GM21737 (cell line): ENCODE results near the gene MPPE1.
"Not testable (repeated sequence)": the region's sequence is repeated elsewhere in the genome, so short reads cannot be mapped to it uniquely, and the experiment has no call there.

Source experiments
- ATAC-seq: cut with Tn5 transposase; IDR thresholded peaks from one replicate; pipeline ENCODE4 v1.9.1; 2021; ENCODE audit warnings: mild to moderate bottlenecking, moderate library complexity; ENCODE audit not compliant: unreplicated experiment

MPPE1 gene

DNA sequence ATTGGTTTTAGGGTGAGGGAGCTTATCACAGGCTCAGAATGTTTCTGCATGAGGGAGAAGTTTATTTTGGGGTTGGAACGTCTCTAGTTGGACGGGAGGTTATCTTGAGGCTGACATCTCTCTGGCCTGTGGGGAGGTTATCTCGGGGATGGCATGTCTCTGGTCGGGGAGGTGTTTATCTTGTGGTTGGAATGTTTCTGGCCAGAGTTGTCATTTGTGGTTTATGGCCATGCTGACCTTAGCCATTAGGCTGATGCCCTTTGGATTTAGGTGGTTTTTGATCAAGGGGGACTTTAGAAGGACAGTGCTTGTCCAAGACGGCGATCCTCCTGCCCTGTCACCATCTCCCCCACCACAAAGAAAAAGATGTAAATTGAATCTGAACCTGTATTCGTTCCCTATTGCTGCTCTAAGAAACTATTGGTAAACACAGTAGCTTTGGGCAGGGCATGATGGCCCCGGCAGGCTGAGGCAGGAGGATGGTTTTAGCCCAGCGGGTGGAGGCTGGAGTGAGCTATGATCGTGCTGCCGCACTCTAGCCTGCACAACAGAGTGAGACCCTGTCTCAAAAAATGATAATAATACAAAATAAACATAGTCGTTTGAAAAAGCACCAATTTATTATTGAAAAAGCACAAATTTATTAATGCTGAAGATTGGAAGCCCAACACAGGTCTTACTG is 17.8 kb upstream of the MPPE1 start:
- ATAC-seq = no peak

DNA sequence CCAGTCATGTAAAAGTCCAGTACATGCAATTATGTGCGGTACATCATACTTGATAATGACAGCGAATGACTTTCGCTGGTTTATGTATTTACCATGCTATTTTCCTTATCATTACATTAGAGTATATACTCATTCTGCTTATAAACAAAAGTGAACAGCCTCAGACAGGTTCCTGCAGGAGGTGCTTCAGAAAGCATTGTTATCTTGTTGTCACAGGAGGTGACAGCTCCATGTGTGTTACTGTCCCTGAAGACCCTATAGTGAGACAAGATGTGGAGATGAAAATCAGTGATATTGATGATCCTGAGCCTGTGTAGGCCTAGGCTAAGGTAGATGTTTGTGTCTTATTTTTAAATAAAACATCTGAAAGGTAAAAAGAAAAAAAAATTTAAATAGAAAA is 15.3 kb upstream of the MPPE1 start:
- no peak for ATAC-seq

DNA sequence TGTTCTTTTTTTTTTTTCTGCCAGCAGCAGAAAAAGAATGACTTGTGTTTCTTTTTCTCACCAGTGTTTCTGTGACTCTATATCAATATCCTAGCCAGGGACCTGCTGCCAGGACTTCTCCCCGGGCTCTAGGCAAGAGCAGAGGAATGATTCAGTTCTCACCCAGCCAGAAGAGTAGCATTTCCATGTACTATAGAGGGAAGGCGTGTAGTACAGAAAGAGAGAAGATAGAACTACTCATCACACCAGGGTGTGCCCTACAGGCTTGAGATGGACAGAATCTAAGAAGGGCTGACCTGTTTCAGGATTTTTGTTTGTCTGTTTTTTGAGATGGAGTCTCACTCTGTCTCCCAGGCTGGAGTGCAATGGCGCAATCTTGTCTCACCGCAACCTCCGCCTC is 11.4 kb upstream of the MPPE1 start:
- ATAC-seq = not testable (repeated sequence)

DNA sequence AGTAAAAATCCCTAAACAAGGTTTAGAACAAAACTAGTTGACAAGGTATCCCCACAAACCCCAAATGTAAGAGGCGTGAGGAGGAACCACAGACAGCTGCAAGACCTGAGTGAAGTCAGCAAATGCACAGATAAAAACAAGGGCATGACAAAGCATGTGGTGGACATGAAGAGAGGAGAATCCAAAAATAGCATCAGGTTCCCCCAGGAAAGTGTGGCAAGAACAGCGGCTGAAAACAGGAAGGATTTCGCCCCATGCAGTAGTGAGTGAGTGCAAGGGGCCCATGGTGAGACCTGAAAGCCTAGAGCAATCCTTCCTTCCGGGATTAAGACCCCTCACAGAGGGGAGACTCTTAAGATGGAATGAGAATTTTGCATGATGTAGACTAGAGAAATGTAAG is 8.8 kb upstream of the MPPE1 start:
- not testable (repeated sequence) for ATAC-seq

DNA sequence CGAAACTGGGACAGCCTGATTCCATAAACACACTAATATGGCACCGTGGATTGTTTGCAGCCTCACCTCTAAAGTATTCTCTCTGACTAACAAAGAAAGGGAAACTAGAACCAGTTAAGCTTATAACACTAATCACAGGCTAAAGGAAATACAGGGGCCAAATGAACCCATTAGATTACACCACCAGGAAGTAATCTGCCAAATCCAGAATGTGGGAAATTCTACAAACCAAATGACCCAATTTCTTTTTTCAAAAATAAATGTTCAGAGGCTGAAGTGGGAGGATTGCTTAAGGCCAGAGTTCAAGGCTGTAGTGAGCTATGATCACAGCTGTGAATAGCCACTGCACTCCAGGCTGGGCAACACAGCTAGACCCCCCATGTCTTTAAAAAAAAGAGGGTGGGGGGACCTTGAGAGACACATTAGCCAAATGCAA is 1.5 kb upstream of the MPPE1 start:
- ATAC-seq = no peak

DNA sequence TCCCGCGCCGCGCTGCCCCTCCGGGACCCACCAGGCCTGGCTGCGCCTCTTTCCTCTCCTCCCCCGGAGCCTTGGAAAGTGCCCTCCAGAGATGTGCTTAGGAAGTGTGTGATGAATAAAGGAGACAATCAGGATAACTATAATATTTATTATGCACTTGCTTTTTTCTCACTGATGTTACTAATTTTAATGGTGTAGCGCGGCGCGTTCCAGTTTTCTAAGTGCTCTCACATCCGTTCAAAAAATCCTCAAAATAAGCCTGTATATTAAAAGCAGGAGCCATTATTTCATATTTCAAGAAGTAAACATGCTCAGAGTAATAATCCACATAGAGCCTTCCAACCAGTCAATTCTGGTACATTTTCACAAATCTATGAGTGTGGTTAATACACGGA is 941 bp upstream of the MPPE1 start:
- ATAC-seq = no peak

DNA sequence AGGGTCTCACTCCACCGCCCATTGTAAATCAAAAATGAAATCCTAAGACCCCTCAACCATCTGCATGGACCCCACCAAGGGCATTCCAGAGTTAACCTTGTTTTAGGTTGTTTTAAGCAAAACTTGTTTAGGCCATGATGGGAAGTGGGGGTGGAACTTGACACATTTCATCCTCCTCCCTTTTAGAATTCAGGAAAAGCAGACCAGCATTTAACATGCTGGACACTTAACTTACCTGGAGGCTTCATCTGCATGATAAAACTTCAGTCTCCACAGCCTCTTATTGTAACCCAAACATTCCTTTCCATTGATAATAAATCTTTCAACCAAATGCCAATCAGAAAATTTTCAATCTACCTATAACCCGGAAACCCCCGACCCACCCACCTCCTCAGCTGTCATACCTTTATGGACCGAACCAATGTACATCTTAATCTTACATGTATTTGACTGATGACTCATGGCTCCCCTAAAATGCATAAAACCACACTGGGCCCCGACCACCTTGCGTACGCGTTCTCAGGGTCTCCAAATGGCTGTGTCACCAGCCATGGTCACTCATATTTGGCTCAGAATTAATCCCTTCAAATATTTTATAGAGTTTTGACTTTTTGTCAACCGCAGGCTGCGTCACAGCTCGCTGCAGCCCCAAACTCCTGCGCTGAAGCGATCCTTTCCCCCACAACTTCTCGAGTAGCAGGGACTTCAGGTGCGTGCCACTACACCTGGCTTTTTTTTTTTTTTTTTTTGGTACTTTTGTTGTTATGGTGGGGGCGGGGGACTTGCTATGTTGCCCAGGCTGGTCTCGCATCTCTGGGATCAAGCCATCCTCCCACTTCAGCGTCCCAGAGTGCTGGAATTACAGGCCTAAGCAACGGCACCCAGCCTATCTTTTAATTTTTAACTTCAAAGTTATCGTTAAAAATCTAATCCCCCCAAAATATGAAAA is 917 bp downstream of the MPPE1 start:
- ATAC-seq = no peak

DNA sequence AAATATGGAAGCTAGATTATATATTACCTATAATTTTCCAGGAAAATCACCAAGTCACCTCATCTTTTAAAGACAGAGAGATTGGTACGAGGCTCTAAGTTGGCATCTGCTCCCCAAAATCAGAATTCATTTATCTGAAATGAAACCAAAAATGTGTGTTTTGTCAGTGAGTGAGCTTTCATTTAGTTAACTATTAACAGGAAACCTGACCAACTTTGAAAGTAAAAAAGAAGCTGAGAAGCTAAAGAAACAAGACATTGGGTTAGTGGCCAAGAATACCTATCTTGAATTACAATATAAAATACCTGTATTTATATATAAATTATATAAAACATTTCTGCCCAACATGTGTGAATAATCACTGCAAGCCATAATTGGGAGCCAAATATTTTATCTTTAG is 1.9 kb downstream of the MPPE1 start:
- ATAC-seq = no peak

DNA sequence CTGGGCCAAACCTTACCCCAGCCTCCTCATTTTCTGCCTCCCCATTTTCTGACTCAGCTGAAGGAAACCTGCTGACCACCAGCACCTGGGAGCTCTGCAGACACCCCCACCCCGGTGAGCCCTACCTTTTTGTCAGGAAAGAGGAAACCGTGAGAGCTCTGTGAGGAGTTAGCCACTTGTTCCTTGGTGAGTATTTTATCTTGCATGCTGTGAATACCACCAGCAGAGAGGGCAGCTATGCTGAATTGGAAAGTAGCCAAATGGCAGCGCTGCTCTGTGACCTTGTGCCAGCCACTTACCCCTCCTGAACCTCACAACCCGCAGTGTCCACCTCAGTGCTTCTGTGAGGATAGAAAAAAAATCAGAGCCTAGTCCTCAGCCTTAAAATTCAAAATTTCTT is 2.5 kb downstream of the MPPE1 start:
- ATAC-seq = no peak

DNA sequence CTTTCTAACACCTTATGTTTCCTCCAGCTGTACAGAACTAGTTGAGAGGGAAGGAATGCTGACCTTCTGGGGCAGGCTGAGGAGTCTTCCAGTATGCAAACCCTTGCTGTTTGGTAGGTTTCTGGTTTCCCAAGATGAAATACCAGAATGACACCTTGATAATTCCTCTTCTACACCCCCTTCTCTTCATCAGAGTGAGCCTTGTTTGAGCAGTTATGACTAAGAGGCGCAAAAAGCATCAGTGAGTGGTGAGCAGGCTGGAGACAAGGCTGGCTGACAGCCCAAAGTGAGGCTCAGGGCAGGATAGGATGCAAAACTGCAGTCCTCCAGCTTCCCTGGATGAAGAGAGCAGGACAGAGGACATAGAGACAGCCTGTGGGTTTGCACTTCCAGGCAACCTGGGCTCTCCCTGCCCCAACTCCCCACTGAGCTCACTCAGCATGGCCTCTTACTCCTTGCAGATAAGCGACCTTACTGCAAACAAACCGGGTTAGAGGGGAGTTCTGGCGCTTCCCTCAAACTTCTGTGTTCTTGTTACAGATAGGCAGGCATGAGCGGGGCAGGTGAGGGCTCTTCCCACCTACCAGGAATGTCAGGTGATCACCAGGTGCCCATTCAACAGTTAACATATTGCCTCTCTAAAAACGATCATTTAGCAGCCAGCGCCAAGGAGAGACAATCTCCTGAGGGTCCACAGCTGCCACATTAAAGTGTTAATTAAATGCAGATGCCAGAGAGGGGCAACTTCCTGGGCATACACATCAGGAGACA is 5.4 kb downstream of the MPPE1 start:
- no peak for ATAC-seq

DNA sequence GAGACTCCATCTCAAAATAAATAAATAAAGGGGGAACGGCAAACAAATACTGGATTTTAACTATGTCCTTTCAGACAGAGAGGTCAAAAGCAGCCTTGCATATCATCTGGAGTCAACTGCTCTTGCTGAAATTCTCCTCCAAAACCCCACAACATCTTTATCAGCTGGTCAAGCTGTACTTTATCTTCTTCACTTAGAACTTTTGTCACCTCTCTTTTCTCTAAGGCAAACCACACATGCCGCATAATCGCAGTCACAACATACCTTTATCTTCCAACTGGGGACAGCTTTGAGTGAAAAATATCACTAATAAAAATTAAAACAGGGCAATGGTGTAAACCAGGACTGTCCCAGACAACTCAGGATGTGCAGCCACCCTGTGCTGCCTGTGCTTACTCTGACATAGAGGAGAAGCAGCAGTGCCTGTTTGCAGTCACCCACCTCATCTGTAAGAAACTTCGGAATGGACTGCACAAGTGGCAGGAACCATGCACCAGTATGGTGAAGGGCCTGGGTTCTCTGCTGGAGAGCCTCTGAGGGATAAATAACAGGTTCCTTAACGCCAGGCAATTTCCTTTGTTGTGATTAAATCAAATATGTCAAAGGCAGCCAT is 6.2 kb downstream of the MPPE1 start:
- no peak for ATAC-seq

DNA sequence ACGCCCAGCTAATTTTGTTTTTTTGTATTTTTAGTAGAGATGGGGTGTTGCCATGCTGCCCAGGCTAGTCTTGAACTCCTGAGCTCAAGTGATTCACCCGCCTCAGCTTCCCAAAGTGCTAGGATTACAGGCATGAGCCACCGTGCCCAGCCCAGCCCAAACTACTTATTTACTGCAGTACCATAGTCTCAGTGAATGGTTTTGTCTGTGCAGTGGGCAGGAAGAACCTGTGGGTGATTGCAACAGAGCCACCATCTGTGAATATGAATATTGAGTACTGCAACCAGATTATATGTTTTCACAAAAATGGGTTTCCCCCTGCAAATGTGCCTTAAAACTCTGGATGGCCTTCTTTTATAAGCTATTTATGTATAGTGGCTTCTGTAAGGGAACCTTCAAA is 9.1 kb downstream of the MPPE1 start:
- no peak for ATAC-seq

DNA sequence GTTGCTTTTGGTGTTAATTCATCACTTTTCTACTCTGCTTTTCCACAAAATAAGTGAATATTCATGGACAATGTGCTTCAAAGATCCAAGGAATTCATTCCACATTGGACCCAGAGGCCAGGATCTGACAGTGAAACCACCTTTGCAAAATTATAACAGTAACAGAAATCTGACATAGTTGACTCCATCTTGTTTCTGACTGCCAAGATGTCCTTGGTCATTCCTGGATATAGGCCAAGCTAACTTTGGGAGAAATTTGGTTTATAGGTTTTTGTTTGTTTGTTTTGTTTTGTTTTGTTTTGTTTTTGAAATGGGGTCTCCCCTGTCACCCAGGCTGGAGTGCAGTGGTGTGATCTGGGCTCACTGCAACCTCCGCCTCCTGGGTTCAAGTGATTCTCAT is 10.3 kb downstream of the MPPE1 start:
- ATAC-seq = no peak

DNA sequence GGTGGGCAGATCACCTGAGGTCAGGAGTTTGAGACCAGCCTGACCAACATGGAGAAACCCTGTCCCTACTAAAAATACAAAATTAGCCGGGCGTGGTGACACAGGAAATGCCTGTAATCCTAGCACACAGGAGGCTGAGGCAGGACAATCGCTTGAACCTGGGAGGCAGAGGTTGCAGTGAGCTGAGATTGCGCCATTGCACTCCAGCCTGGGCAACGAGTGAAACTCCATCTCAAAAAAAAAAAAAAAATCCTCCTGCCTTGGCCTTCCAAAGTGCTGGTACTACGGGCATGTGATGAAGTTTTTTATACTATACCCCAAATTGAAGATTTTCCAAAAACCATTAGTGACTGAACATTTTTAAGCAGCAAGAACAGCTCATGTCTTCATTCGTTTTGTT is 15.7 kb downstream of the MPPE1 start:
- ATAC-seq = not testable (repeated sequence)

DNA sequence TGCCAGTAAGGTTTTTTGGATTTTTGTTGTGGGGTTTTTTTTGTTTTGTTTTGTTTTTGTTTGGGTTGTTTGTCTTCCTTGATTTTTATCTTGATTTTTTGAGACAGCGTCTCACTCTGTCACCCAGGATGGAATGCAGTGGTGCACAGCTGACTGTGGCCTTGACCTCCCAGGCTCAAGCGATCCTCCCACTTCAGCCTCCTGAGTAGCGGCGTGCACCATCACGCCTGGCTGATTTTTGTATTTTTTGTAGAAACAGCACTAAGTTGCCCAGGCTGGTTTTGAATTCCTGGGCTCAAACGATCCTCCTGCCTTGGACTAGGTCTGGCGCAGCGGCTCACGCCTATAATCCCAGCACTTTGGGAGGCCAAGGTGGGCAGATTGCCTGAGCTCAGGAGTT is 16.4 kb downstream of the MPPE1 start:
- no peak for ATAC-seq

DNA sequence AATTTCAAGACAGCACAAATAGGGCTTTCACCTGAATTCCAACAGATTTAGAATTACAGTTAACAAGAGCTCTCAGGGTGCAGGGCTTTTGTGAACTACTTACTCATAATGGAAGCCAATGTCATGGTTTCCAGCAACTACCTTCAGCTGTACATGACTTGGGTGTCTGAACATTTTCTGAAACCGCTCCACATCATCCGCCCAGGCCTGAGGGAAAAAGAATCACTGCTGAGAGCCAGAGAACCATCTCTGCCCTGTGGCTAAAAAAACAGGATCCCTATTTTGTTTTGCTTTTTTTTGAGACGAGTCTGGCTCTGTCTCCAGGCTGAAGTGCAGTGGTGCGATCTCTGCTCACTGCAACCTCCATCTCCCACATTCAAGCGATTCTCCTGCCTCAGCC is 18.8 kb downstream of the MPPE1 start:
- ATAC-seq = no peak

DNA sequence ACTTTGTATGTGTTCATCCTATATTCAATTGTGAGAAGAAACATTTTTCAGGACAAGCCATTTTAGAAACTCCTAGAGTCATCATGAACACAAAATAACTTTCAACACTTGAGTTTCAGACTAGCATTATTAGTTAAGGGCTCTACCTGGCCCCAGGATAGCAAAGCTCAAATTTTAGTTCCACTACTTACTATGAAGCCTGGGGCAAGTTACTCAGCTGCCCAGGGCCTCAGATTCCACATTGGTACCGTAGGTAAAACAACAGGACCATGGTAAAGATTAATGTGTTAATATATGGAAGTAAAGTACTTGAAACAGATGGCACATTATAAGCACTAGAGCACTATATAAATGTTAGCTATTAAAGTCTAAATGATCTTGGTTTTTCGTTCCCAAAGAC is 19.4 kb downstream of the MPPE1 start:
- no peak for ATAC-seq

DNA sequence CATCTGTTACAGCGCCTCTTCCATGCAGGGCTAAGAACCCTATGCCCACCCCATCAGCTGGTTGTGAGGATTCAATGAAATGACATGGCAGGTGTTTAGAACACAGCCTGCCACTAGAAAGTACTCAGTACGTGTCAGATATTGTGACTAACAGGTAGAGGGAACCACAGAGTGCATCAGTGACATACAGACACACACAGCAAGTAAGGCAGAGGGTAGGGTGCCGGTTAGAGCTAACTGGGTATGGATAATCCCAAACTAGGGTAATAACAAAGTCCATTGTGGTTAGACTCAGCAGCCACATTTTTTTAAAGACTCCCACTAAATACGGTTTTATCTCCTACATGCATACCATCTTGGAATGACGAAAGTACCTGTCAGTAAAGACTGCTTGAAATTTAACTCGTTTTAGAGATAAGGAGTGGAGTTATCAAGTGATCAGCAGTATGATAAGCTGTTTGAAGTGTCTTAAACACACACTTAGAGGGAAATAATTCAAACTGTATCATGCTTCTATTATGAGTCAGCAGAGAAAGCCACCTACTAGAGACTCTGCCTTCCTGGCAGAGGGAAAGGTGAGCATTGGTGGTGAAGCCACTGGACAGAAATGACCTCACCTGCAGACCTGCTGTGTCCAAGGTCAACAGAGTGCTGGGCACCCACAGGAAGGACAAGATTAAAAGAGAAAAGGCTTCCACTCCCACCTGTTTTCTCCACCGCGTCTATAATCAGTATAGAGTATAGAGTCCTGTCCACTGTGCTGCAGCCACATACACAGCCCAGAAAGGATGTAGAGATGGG is 20.6 kb downstream of the MPPE1 start:
- no peak for ATAC-seq

DNA sequence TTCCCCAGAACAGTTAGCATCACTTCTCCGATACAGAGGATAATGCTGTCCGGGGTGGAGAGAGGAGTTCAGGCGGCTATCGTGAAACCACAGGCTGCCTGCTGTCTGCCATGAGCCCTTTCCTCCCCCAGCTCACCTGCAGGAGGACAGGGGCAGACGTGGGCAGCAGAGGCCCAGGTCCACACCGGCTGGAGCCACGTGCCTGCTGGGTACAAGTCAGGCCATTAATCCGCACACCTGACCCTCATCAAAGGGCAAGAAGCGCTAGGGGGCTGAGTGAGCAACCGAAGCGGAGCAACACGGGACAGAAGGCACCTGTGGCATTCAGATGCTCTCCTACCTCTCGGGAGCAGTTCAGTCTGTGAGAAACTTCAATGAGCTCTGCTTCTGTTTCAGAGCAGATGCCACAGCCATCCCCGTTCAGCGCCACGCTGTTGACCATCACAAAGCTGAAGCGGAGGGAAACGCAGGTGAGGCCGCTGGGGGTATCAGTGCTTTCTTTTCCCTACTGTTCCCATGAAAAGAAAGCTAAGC is 21.5 kb downstream of the MPPE1 start:
- no peak for ATAC-seq
